Subcutaneous adipose tissue (tissue), 4 donors: ENCODE data around the gene MAN2A1. TPM values are rescaled to one million over a fixed set of nuclear protein-coding genes. Genes with fewer than 3 reads are reported as not detected.

ENCODE experiments used
- total RNA-seq, 4 donors: library from RNA; depleted of rRNA; stranded (reverse); fragments of >200 nt; gene quantifications; one replicate each; pipeline ENCODE4 v1.1.0, GENCODE V29; 2016
- TF ChIP-seq, protein P1 (sequence below): fragments of 450-650 bp; IDR thresholded peaks from one replicate; pipeline ENCODE4 v1.5.1; 2016; ENCODE audit warnings: low read depth, mild to moderate bottlenecking, control low read depth, antibody characterized with exemption, moderate library complexity

MAN2A1 gene
- total RNA-seq, 4 donors from 2014 or later, result 42.8 to 67.8 (median 54.4) TPM

DNA sequence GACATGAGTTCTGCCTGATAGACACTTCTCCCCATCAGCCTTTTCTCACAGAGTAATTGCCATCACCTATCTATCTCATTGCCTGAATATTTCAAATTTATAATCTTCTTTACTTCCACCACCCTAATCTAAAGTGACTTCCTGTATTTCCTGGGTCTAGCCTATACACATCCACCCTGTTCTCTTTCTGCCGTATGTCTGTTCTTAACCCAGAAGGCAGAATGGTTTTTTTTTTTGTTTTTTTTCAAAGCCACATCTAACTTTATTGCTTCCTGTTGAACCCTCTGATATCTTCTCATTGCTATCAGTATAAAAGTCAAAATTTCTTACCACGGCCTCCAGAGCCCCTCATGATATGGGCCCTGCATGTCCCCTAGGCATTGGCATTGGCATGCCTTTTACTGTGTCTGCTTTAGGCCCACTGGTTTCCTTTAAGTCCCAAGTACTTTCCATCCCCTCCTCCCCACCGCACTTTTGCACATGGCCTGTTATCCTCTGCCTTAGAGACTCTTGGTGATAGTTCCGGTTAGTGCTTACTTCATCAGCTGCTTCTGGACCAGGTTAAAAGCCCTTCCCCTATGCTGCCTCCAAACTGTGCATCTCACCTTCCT lies 159.9 kb downstream of the MAN2A1 start:
- TF ChIP-seq, protein P1, sequence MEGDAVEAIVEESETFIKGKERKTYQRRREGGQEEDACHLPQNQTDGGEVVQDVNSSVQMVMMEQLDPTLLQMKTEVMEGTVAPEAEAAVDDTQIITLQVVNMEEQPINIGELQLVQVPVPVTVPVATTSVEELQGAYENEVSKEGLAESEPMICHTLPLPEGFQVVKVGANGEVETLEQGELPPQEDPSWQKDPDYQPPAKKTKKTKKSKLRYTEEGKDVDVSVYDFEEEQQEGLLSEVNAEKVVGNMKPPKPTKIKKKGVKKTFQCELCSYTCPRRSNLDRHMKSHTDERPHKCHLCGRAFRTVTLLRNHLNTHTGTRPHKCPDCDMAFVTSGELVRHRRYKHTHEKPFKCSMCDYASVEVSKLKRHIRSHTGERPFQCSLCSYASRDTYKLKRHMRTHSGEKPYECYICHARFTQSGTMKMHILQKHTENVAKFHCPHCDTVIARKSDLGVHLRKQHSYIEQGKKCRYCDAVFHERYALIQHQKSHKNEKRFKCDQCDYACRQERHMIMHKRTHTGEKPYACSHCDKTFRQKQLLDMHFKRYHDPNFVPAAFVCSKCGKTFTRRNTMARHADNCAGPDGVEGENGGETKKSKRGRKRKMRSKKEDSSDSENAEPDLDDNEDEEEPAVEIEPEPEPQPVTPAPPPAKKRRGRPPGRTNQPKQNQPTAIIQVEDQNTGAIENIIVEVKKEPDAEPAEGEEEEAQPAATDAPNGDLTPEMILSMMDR, result no peak

DNA sequence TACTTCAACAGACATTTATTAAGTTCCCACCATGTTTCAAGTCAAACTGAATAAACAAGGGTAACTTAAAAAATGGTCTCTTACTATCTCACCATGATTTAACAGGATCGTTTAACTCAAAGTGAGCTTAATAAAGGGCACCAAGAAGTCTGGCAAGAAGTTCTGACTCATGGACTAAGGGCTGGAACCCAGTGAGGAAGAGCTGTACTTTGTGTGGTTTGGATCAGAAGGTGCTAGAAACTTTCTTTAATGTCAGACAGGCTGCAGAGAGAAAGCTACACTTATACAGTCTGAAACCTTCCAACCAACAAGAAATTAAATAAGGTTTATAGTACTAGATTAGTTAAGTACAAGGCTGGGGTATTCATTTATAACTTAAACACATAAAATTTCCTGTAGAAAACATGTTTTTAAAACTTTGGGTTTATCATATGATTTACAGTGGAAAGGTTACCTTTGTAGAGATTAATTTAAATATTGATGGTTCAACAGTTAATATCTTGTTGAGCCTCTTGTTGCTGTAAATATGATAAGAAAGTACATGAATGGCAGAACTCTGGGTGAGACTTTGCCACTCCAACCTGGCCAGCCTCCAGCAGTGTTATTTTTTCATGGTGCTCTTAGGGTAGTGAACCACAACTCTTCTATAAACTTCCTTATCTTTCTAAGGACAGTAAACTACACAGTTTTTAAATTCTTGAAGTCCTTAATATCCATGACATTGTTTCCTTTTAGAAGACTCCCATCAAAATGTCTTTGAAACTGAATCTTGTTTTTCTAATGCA lies 162.8 kb downstream of the MAN2A1 start:
- TF ChIP-seq, protein P1, result no peak

DNA sequence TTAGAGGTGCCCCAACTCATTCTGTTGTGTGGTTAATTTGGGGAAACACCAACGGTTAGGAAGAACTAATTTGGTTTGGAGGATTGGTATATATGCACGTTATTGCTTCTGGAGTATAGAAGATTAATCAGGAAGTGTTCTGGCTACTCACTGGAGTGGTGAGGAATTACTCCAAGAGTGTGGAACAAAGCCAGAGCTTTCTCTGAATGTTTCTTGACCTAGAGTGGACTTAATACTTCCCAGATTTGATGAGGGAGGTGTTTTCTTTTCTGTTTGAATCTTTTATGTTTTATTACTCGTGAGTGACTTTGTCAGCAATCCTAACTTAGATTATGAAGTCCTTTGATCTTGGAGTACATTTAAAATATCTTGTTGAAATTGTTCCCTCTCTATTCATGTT lies 163.7 kb downstream of the MAN2A1 start:
- TF ChIP-seq, protein P1, result no peak

DNA sequence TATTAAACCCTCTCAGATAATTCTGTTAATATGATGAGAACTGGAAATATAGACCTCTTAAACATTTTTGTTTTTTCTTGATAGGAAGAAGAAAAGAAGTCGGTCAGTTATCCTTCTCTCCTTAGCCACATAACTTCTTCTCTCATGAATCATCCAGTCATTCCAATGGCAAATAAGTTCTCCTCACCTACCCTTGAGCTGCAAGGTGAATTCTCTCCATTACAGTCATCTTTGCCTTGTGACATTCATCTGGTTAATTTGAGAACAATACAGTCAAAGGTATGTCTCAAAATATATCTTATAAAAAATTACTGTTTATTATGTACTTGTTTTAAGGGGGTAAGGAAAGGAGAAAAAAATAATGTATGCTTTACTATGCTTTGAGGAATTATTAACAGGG lies 165.3 kb downstream of the MAN2A1 start:
- TF ChIP-seq, protein P1, result no peak

DNA sequence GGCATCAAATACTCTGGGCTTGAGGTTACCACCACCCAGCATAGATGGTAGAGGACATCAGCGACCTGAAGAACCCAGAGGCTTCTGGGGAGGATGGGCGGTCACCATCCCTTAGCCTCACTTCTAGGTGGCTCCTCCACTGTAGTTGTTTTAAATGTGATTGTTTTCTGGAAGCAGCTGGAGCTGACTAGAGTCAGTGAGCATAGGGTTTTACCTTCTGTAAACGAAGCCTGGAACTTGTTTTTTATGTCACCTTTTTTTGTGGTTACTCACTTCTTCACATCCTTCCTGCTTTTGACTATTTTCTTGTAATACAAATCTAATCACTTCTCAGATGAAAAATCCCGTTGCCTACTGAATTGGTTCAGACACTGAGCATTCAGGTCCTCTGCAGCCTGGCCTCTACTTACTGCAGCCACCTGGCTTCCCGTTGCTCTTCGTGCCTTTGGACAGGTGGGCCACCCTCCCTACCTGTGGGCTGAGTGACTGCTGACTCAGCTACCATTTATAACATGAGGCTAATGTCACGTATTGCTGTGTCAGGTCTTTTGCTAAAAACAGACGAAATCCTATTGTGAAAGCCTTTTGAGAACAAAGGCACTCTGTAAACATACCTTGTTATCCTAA lies 167.8 kb downstream of the MAN2A1 start:
- TF ChIP-seq, protein P1, result no peak

DNA sequence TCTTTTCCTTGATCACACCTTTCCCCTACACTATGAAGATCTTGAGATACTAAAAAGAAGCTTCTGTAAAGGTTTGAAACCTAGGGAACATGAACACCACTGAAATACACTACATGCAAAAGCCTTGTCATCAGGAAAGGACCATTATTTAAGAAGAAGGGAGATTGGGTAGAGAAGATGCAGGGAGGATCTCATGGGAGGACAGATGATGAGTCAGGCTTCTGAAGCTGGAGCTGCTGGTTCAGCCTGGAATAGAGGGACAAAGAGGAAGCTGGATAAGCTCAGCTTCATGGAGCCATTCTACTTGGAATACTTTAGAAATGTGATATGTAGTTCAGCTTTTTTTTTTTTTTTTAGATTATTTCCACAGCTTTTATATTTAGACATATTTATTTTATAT lies 169.8 kb downstream of the MAN2A1 start:
- TF ChIP-seq, protein P1, result no peak

DNA sequence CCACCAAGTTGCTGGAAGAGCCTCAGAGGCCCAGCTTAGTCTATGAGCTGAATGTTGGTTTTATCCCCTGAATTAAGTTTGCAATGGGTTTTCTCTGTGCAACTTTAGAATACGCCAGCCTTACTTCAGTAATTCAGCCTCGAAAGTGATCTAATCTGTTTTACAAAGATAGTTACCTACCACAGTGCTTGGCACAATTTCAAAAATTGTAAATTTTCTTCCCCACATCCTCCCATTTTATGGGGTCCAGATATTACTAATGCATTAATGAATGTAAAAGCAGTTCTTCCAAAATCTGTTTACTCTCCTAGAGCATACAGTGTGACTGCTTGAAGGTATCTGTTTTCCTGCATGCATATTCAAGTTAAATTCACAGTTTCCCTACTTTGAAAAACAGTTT lies 172.6 kb downstream of the MAN2A1 start:
- TF ChIP-seq, protein P1, result no peak
